ENCODE measurements around the gene ELFN2.

Gene ELFN2

DNA sequence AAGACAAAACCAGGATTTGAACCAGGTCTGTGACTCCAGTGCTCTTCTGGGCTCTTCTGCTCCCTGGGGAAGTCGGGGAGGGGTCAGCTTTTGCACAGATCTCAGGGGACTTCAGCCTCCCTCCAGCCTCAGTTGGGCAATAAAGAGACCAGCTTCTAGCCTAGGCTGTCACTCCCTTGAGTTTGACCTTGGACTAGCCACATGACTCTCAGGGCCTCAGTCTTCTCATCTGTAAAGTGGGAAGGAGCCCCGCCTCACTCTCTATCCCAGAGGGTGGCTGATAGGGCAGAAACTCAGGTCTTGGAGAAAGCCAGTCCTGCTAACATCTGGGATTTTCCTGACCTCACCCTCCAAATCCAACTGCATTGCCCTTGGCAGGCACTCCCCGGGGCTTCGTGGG lies 38.7 kb downstream of the ELFN2 start:
- DNase-seq (no peak), ATAC-seq (ENCODE audit: insufficient read depth, low read depth) (no peak)
- TF ChIP-seq, protein P1, sequence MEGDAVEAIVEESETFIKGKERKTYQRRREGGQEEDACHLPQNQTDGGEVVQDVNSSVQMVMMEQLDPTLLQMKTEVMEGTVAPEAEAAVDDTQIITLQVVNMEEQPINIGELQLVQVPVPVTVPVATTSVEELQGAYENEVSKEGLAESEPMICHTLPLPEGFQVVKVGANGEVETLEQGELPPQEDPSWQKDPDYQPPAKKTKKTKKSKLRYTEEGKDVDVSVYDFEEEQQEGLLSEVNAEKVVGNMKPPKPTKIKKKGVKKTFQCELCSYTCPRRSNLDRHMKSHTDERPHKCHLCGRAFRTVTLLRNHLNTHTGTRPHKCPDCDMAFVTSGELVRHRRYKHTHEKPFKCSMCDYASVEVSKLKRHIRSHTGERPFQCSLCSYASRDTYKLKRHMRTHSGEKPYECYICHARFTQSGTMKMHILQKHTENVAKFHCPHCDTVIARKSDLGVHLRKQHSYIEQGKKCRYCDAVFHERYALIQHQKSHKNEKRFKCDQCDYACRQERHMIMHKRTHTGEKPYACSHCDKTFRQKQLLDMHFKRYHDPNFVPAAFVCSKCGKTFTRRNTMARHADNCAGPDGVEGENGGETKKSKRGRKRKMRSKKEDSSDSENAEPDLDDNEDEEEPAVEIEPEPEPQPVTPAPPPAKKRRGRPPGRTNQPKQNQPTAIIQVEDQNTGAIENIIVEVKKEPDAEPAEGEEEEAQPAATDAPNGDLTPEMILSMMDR (IDR thresholded peaks at IDR 0.05; ENCODE audit: borderline replicate concordance, extremely low read depth, low read length, poor library complexity, severe bottlenecking), result no peak
- no peak for TF ChIP-seq EZH2 (IDR thresholded peaks at IDR 0.05; ENCODE audit: borderline replicate concordance, low read depth, low read length, severe bottlenecking)
- Histone ChIP-seq H3K4me3 (ENCODE audit: low read depth in 1 of 2, low read length in 2 of 2) (no peak overlapping the region), H3K4me2 (ENCODE audit: insufficient read depth, low read length) (no peak overlapping the region), H3K9me3 (ENCODE audit: insufficient read depth, low read length, severe bottlenecking) (no peaks in the 10 kb centered on the region), H3K27ac (ENCODE audit: low read length) (no peak overlapping the region), H3K4me1 (ENCODE audit: insufficient read depth, low read length) (no peaks in the 10 kb centered on the region), H3K27me3 (ENCODE audit: insufficient read depth, low read length, poor library complexity) (no peaks in the 10 kb centered on the region), H3K79me2 (ENCODE audit: insufficient read depth, low read length) (no peaks in the 10 kb centered on the region), H4K20me1 (ENCODE audit: insufficient read depth, low read length) (peaks cover 6% of the 10 kb centered on the region), H2AFZ (ENCODE audit: low read depth, low read length) (no peak overlapping the region), H3K36me3 (ENCODE audit: insufficient read depth, low read length) (no peaks in the 10 kb centered on the region), H3K9ac (ENCODE audit: low read depth, low read length) (no peak overlapping the region)

DNA sequence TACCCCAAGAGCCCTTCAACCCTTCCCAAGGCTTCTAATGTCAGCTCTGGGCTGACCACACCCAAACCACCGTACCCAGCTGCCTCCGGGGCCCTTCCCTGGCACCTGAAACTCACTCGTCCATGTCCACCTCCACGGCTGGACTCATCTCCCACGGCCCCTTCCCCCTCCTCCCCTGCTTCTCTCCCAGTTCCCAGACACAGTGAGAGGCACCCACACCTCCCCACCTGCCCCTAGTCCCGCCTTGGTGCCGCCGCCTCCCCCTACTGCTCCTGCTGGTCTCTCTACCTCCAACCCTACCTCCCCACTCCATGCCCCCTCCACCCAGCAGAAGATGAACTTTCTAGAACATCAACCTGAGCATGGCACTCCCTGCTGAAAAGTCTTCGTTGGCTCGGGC lies 39.5 kb downstream of the ELFN2 start:
- Histone ChIP-seq H3K27me3 (ENCODE audit: insufficient read depth, low read length, poor library complexity) (no peaks in the 10 kb centered on the region), H4K20me1 (ENCODE audit: insufficient read depth, low read length) (peaks cover 4% of the 10 kb centered on the region), H3K79me2 (ENCODE audit: insufficient read depth, low read length) (no peaks in the 10 kb centered on the region), H2AFZ (ENCODE audit: low read depth, low read length) (no peak overlapping the region), H3K9ac (ENCODE audit: low read depth, low read length) (no peak overlapping the region), H3K4me1 (ENCODE audit: insufficient read depth, low read length) (no peaks in the 10 kb centered on the region), H3K4me3 (ENCODE audit: low read depth in 1 of 2, low read length in 2 of 2) (no peak overlapping the region), H3K36me3 (ENCODE audit: insufficient read depth, low read length) (no peaks in the 10 kb centered on the region), H3K27ac (ENCODE audit: low read length) (no peak overlapping the region), H3K4me2 (ENCODE audit: insufficient read depth, low read length) (no peak overlapping the region), H3K9me3 (ENCODE audit: insufficient read depth, low read length, severe bottlenecking) (no peaks in the 10 kb centered on the region)
- DNase-seq (no peak), ATAC-seq (ENCODE audit: insufficient read depth, low read depth) (no peak)
- TF ChIP-seq EZH2 (IDR thresholded peaks at IDR 0.05; ENCODE audit: borderline replicate concordance, low read depth, low read length, severe bottlenecking), result no peak
- TF ChIP-seq, protein P1 (IDR thresholded peaks at IDR 0.05; ENCODE audit: borderline replicate concordance, extremely low read depth, low read length, poor library complexity, severe bottlenecking), result no peak

DNA sequence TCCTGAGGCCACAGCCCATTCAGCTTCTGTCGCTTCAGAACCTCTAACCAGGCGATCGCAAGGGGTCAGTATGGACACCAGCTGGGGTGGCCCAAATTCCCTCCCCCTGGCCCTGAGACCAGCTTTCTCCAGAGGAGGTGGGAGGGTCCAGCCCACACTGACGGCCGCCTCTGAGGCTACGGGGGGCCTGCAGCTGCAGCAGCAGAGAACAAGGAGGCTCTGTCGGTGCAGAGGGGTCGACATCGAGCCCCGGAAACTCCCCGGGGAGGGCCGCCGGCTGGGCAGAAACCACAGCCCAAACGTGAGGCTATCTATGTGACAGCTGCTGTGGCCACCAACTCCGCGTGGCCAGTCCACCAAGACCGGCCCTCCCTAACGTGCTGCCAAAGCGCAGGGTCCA lies 40.8 kb downstream of the ELFN2 start:
- Histone ChIP-seq H3K4me3 (ENCODE audit: low read depth in 1 of 2, low read length in 2 of 2) (no peak overlapping the region), H3K27ac (ENCODE audit: low read length) (no peak overlapping the region), H4K20me1 (ENCODE audit: insufficient read depth, low read length) (peaks cover 2% of the 10 kb centered on the region), H3K79me2 (ENCODE audit: insufficient read depth, low read length) (no peaks in the 10 kb centered on the region), H2AFZ (ENCODE audit: low read depth, low read length) (no peak overlapping the region), H3K36me3 (ENCODE audit: insufficient read depth, low read length) (no peaks in the 10 kb centered on the region), H3K4me1 (ENCODE audit: insufficient read depth, low read length) (no peaks in the 10 kb centered on the region), H3K9ac (ENCODE audit: low read depth, low read length) (no peak overlapping the region), H3K27me3 (ENCODE audit: insufficient read depth, low read length, poor library complexity) (no peaks in the 10 kb centered on the region), H3K9me3 (ENCODE audit: insufficient read depth, low read length, severe bottlenecking) (no peaks in the 10 kb centered on the region), H3K4me2 (ENCODE audit: insufficient read depth, low read length) (no peak overlapping the region)
- TF ChIP-seq, protein P1 (IDR thresholded peaks at IDR 0.05; ENCODE audit: borderline replicate concordance, extremely low read depth, low read length, poor library complexity, severe bottlenecking), result no peak
- TF ChIP-seq EZH2 (IDR thresholded peaks at IDR 0.05; ENCODE audit: borderline replicate concordance, low read depth, low read length, severe bottlenecking), result no peak
- no peak for ATAC-seq (ENCODE audit: insufficient read depth, low read depth)
- DNase-seq, result no peak

DNA sequence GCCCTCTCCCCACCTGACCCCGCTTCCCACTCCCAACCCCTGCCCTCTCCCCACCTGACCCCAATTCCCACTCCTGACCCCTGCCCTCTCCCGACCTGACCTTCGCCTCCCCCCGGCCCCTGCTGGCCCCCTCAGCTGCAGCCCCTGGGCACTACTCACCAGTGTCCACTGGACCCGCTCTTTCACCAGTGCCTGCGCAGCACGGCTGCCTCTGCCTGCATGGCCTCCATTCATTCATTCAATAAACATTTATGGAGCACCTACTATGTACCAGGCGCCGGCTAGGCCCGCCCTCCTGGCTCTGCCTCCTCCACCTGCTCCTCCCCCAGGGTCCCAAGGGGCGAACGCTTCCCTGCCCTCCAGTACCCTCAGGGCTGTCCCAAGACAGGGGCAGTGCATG lies 42.6 kb downstream of the ELFN2 start:
- H3K4me1 ChIP-seq (ENCODE audit: insufficient read depth, low read length), result no peaks in the 10 kb centered on the region
- ATAC-seq (ENCODE audit: insufficient read depth, low read depth) (no peak), DNase-seq (no peak)
- H3K4me2 ChIP-seq (ENCODE audit: insufficient read depth, low read length), result no peak overlapping the region
- H3K27me3 ChIP-seq (ENCODE audit: insufficient read depth, low read length, poor library complexity), result no peaks in the 10 kb centered on the region
- H4K20me1 ChIP-seq (ENCODE audit: insufficient read depth, low read length), result no peaks in the 10 kb centered on the region
- H3K27ac ChIP-seq (ENCODE audit: low read length), result no peak overlapping the region
- no peak overlapping the region for H3K9ac ChIP-seq (ENCODE audit: low read depth, low read length)
- H3K79me2 ChIP-seq (ENCODE audit: insufficient read depth, low read length), result no peaks in the 10 kb centered on the region
- H3K4me3 ChIP-seq (ENCODE audit: low read depth in 1 of 2, low read length in 2 of 2), result no peak overlapping the region
- H3K36me3 ChIP-seq (ENCODE audit: insufficient read depth, low read length), result no peaks in the 10 kb centered on the region
- H3K9me3 ChIP-seq (ENCODE audit: insufficient read depth, low read length, severe bottlenecking), result no peaks in the 10 kb centered on the region
- no peak for TF ChIP-seq EZH2 (IDR thresholded peaks at IDR 0.05; ENCODE audit: borderline replicate concordance, low read depth, low read length, severe bottlenecking)
- TF ChIP-seq, protein P1 (IDR thresholded peaks at IDR 0.05; ENCODE audit: borderline replicate concordance, extremely low read depth, low read length, poor library complexity, severe bottlenecking), result no peak
- H2AFZ ChIP-seq (ENCODE audit: low read depth, low read length), result no peak overlapping the region
